Stimulated activated naive CD8-positive, alpha-beta T cell treated with anti-CD3 and anti-CD28 coated beads, Interleukin-15, Interleukin-2, amounts not matched to agents 100 U/mL and 50 U/mL, for 24 hours (primary cell): Measurements from ENCODE around the gene VIPR1.
A peak's percentile ranks its signal among the peaks of the same experiment; 100 is the strongest.
"Not testable (repeated sequence)": the region's sequence is repeated elsewhere in the genome, so short reads cannot be mapped to it uniquely, and the experiment has no call there.

ENCODE experiments used
- ATAC-seq: fragments of 150-1000 bp; cut with Tn5 transposase; one replicate; pipeline ENCODE4 v1.10.0; 2021
- DNase-seq: peaks from one replicate; pipeline ENCODE4 v3.0.0; 2021

The VIPR1 gene

DNA sequence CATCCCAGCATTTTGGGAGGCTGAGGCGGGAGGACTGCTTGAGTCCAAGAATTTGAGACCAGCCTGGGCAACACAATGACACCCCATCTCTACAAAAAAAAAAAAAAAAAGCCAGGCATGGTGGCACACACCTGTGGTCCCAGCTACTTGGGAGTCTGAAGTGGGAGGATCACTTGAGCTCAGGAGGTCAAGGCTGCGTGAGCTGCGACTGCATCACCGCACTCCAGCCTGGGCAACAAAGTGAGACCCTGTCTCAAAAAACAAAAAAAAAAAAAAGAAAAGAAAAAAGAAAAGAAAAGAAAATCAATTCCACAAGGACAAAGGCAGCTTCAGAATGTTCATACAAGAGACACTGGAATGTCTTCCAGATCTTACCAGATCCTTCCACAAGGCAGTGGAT is 76.9 kb downstream of the VIPR1 start:
- DNase-seq, ATAC-seq: not testable (repeated sequence)

GRCh38 chr3:42581400-42581708 is 78.9 kb downstream of the VIPR1 start:
- DNase-seq (no peak), ATAC-seq (no peak)

DNA sequence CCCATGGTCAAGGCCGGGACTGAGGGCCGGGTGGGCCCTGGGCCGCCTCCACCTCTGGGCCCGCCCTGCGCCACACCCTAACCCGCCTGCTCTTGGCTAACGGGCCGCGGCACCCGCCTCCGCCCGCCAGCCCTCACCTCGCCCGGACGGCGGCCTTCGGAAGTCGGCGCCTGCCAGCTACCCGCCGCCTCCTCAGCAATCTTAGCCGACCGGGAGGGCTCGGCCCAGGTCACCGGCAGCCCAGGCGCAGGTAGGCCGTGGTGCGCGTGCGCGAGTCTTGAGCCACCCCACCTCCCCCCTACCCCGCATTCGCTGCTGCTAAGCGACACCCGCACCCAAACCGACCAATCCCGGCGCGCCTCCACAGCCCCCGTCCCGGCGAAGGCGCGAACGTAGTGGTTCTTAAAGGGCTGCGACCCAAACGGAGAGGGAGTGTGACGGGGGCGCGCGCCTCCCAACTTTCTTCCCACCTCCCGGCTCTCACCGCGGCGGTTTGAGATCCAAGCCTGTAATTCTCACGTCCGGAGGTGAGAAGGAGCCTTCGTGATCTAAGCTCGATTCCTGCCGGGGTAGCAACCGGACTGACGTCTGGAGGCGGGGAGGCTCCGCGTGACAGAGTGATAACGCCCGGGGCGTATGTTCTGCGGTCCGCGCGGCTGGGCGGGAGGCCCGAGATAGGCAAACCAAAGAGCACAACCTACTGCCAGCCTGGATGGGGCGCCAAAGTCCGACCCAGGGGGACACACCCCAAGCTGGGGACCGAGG is 79.4 kb downstream of the VIPR1 start, which contains the start of gene SEC22C:
SEC22C (minus strand) TSS at position 259 of the 765 bp plus-strand sequence. CDS start 12,921 bp downstream, outside the sequence.
- ATAC-seq: peak; percentile 90
- DNase-seq: peak; percentile 97

DNA sequence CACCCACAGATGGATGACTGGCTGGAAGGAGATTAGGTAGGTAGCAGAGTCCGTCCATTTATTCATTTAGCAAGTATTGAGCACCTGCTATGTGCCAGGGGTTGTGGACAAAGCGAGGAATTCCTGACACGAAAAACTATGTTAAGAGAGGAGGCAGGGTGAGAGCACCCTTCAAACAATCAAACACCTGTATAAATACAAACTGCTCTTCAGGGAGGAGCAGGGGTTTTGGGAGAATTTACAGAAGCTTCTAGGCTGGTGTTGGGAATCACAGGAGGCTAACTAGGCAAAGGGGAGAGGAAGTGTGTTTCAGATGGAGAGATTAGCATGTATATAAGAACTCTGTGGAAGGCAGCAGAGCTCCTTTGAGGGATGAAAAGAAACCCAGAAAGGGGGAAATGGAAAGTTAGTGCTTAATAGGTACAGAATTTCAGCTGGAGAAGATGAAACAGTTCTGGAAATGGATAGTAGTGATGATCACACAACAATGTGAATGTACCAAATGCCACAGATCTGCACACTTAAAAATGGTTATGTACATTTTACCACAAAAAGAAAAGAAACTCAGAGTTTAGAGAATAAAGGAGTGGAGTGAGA is 80.1 kb downstream of the VIPR1 start:
- ATAC-seq (no peak), DNase-seq (no peak)
